Frontal cortex (tissue), 4 donors: ENCODE data around the gene ZNF532. TPM values are rescaled to one million over a fixed set of nuclear protein-coding genes. Genes with fewer than 3 reads are reported as not detected.

Experiments
- DNase-seq, 2 donors: peaks; one replicate each; pipeline ENCODE4 v3.0.0; 2012; ENCODE audit warnings: low spot score in 2 of 2
- FAIRE-seq: peaks from 2 replicates; lab custom pipeline; 2012; peaks lifted over from hg19 to GRCh38; lab: Jason Lieb, UNC
- total RNA-seq: library from RNA; depleted of rRNA; stranded (reverse); fragments of >200 nt; gene quantifications from one replicate; pipeline ENCODE4 v1.2.3, GENCODE V29; 2014
- donor health status: control.
- donor health status: control.
- donor health status: control.

The ZNF532 gene
- total RNA-seq, 1 donor from 2014 or later, result 305 TPM

- no peak for FAIRE-seq
- DNase-seq, result no peak
Measured at GRCh38 chr18:58928386-58928785, 63.7 kb downstream of the ZNF532 start.

- no peak for DNase-seq
- no peak for FAIRE-seq
Measured at GRCh38 chr18:58929206-58929605, 64.5 kb downstream of the ZNF532 start.

- FAIRE-seq (no peak), DNase-seq (no peak)
Measured at GRCh38 chr18:58934356-58934755, 69.7 kb downstream of the ZNF532 start.

DNA sequence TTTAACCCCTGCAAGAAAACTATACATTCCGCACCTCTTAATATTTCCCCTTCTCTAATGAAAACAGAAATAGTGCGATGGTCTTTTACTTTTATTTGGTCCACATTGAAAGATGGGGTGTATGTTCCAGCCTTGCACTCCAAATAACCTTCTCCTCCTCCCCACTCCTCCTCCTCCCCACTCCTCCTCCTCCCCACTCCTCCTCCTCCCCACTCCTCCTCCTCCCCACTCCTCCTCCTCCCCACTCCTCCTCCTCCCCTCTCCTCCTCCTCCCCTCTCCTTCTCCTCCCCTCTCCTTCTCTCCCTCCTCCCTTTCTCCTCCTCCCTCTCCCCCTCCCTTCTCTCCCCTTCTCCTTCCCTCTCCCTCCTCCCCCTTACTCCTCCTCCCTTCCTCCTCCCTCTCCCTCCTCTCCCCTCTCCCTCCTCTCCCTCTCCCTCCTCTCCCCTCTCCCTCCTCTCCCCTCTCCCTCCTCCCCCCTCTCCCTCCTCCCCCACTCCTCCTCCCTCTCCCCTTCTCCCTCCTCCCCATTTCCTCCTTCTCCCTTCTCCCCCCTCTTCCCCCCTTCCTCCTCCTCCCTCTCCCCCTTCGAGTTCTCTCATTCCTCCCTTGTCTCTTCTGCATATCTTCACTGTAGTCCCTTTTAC is 70.4 kb downstream of the ZNF532 start:
- FAIRE-seq (no peak), DNase-seq (no peak)

GRCh38 chr18:58937071-58937886 is 72.6 kb downstream of the ZNF532 start:
- DNase-seq, result no peak
- no peak for FAIRE-seq

DNA sequence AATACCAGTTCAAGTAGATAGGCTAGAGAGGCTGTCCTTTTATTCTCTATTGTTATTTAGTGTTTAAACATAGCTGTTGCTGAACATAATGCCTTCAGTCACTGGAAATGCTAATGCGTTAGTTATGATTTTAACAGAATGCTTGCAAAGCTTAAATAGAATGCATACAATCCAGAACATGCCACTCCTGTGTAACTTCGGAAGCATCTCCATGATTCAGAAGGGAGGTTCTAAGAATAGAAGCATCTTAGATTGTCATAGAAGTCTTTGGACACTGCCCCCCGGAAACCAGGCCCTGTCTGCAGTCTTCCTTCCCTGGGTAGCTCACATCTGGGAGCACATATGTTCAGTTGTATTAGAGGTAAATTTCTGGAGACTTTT is 73.2 kb downstream of the ZNF532 start:
- DNase-seq, result no peak
- no peak for FAIRE-seq

- FAIRE-seq (no peak), DNase-seq (no peak)
Measured at GRCh38 chr18:58941426-58942099, 76.9 kb downstream of the ZNF532 start.

DNA sequence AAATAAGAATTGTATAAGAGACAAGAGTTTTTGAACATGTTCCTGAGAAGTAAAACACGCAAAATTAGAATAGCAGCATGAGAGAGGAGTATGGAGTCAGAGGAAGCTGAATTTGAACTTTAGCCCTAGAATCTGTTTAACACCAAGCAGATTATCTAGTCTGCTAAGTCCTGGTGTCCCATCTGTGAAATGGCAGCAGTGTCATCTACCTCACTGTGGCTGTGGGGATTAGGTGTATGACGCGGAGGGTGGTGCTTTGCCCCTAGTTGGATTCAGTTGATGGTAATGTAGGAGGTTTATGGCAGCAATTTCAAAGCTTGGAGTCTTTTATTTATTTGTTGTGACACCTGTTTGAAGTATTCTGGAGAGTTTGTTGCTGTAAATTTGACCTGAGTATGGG is 79.2 kb downstream of the ZNF532 start:
- no peak for FAIRE-seq
- no peak for DNase-seq

- DNase-seq, result no peak
- no peak for FAIRE-seq
Measured at GRCh38 chr18:58947136-58947732, 82.6 kb downstream of the ZNF532 start.

DNA sequence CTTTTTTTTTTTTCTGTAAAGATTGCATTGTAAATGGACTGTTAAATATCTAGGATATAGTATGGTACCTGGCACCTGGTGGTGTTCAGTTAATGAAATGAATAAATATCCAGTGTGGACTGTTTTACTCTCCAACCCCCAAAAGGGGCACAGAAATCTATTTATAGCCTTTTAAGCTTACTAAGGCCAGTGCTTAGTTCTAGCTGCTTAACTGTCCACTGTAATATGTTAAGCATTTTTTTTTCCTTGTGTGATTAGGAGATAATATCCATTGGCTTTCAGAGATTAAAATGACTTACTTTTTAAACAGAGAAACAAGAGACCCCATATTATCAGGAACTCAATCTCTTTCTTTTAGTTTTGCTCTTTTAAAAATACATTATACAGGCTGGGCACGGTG is 84.4 kb downstream of the ZNF532 start:
- no peak for DNase-seq
- FAIRE-seq, result no peak

- FAIRE-seq (no peak), DNase-seq (no peak)
Measured at GRCh38 chr18:58951986-58952702, 87.5 kb downstream of the ZNF532 start.

GRCh38 chr18:58952858-58953257 is 88.2 kb downstream of the ZNF532 start:
- DNase-seq, result no peak

GRCh38 chr18:58953627-58954026 is 89.0 kb downstream of the ZNF532 start:
- DNase-seq (no peak), FAIRE-seq (no peak)

More at GRCh38 chr18:58952858-58953257, 88.2 kb downstream of the ZNF532 start:
- FAIRE-seq, result no peak

DNA sequence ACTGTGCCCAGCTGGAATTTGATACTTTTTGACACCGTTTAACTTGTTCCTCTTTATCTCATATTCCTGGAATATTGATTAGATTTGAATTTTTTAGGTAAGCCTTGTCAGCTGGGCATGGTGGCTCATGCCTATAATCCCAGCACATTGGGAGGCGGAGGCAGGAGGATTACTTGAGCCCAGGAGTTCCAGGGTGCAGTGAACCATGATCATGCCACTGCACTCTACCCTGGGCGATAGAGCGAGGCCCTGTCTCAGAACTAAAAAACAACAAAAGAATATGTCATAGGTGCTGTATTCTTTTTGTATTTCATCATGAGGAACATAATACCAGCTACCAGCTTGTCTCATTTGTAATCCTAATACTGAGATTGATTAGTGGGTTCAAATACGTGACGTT is 90.3 kb downstream of the ZNF532 start:
- FAIRE-seq, result no peak
- no peak for DNase-seq

- DNase-seq, result no peak
Measured at GRCh38 chr18:58955738-58956137, 91.1 kb downstream of the ZNF532 start.

DNA sequence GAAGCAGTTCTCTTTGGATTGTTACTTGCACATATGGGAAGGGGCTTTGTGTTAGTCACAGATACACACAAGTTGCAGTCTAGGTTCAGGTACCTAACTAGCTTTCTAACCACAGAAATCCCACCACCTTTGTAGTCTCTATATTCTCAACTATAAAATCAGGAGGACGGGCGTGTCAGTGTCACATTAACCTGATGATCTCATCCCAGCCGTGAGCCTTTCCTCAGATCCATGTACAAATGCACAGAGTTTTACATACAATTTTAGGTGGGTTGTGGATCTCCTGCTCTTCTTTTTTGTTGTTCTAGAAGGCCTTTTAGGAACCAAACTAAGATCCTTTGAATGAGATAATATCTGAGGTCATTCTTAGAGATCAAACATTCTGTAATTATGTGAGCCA is 94.0 kb downstream of the ZNF532 start:
- no peak for DNase-seq
- no peak for FAIRE-seq

More at GRCh38 chr18:58955738-58956137, 91.1 kb downstream of the ZNF532 start:
- no peak for FAIRE-seq

- DNase-seq (no peak), FAIRE-seq (no peak)
Measured at GRCh38 chr18:58960508-58960907, 95.8 kb downstream of the ZNF532 start.

DNA sequence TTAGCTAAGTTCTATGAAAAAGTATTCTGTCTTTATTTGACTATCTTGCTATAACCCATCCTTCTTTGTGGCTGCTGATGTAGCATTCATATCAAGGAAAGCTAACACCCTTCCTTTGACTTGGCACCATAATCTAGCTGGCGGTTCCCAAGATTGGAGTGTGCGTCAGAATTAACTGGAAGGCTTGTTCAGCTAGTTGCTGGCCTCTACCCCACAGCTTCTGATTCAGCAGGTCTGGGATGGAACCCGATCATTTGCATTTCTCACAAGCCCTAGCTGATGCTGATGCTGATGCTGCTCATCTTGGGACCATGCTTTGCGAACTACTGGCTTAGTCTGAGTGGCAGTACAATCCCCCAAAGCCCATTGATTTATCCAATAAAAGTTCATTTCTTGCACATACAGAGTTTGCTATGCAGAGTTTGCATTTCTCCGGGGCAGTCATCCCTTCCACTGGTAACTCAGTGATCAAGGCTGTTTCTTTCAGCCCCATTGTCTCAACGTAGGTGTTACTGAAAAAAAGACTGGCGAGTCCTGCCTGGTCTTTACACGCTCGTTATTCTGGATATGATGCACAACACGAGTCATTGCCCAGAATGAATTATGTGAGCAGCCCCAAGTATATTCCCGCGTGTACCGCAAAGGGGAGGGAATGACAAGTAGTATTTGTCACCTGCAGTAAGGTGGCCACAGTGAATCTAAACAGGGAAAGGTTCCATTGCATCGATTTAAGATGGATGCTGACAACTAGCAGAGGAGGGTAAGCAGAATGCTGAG is 96.5 kb downstream of the ZNF532 start:
- no peak for DNase-seq
- FAIRE-seq, result no peak

GRCh38 chr18:58962336-58962735 is 97.7 kb downstream of the ZNF532 start:
- no peak for DNase-seq
- FAIRE-seq, result no peak
